Adrenal gland (tissue), 5 donors: ENCODE data around the gene PACS1.

Experiments
- POLR2A ChIP-seq, 2 donors: fragments of 450-650 bp; IDR thresholded peaks; one replicate each; pipeline ENCODE4 v1.6.1; 2017; ENCODE audit warnings: antibody characterized with exemption in 2 of 2, mild to moderate bottlenecking in 2 of 2, moderate library complexity in 1 of 2
- TF ChIP-seq, protein P1 (sequence below), 6 experiments: fragments of 450-650 bp in 4 of 6; fragments of 200-600 bp in 2 of 6; sonication (generic) in 1 of 6; IDR thresholded peaks; 1 replicate in 5 of 6; 2 replicates in 1 of 6; pipeline versions ENCODE4 v1.5.1 to v1.8.0; 2016 to 2021; ENCODE audit warnings: antibody characterized with exemption in 6 of 6, mild to moderate bottlenecking in 2 of 6, moderate library complexity in 1 of 6
- donor health status: DM: no; HTN: no; CAD: no.

DNA sequence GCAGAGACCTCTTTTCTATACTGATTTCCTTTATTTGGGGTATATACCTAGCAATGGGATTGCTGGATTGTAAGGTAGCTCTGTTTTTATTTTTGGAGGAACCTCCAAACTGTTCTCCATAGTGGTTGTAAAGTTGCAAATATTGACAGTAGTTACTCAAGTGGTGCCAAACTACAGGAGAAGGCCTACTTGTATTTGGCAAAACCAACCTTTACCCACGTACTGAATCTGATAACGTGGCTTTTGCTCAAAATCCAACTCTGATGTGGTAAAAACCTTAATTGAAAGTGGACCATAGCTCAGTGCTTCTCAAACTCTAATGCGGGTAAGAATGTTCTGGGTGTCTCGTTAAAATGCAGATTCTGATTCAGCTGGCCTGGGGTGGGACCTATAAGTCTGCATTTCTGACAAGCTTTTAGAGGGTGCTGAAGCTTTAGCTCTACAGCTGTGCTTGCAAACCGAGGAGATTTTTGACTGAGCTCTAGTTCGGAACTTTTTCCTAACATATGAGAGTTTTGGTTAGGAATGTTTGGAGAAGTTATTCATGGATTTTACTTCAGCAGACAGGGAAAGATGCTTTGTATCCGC lies 69.8 kb downstream of the PACS1 start:
- TF ChIP-seq, protein P1, sequence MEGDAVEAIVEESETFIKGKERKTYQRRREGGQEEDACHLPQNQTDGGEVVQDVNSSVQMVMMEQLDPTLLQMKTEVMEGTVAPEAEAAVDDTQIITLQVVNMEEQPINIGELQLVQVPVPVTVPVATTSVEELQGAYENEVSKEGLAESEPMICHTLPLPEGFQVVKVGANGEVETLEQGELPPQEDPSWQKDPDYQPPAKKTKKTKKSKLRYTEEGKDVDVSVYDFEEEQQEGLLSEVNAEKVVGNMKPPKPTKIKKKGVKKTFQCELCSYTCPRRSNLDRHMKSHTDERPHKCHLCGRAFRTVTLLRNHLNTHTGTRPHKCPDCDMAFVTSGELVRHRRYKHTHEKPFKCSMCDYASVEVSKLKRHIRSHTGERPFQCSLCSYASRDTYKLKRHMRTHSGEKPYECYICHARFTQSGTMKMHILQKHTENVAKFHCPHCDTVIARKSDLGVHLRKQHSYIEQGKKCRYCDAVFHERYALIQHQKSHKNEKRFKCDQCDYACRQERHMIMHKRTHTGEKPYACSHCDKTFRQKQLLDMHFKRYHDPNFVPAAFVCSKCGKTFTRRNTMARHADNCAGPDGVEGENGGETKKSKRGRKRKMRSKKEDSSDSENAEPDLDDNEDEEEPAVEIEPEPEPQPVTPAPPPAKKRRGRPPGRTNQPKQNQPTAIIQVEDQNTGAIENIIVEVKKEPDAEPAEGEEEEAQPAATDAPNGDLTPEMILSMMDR (IDR thresholded peaks at IDR 0.05), result no peak
- TF ChIP-seq POLR2A (IDR thresholded peaks at IDR 0.05), result no peak
